ENCODE results near the gene DMRT1.
"Not testable (repeated sequence)": the region's sequence is repeated elsewhere in the genome, so short reads cannot be mapped to it uniquely, and the experiment has no call there.

DMRT1 gene

GRCh38 chr9:972501-973294 lies 131.2 kb downstream of the DMRT1 start:
- DNase-seq (ENCODE audit: low spot score) = no peak

- DNase-seq (ENCODE audit: low spot score) = no peak
These were observed 131.9 kb downstream of the DMRT1 start for GRCh38 chr9:973295-973834.

GRCh38 chr9:974031-974995 lies 132.8 kb downstream of the DMRT1 start:
- no peak for DNase-seq (ENCODE audit: low spot score)

- no peak for DNase-seq (ENCODE audit: low spot score)
These were observed 133.7 kb downstream of the DMRT1 start for GRCh38 chr9:974996-975739.

- no peak for DNase-seq (ENCODE audit: low spot score)
These were observed 134.3 kb downstream of the DMRT1 start for GRCh38 chr9:975740-976257.

- DNase-seq (ENCODE audit: low spot score) = no peak
These were observed 134.9 kb downstream of the DMRT1 start, which contains the start of gene DMRT3 for GRCh38 chr9:976258-976942. Gene DMRT3 (plus strand): TSS chr9:976655. CDS start chr9:977002, 347 bp downstream.

GRCh38 chr9:976943-977837 lies 135.7 kb downstream of the DMRT1 start:
- DNase-seq (ENCODE audit: low spot score) = no peak

GRCh38 chr9:977838-978830 lies 136.6 kb downstream of the DMRT1 start:
- no peak for DNase-seq (ENCODE audit: low spot score)

GRCh38 chr9:979983-980382 lies 138.5 kb downstream of the DMRT1 start:
- no peak for DNase-seq (ENCODE audit: low spot score)

GRCh38 chr9:980640-981039 lies 139.1 kb downstream of the DMRT1 start:
- DNase-seq (ENCODE audit: low spot score) = no peak

- DNase-seq (ENCODE audit: low spot score) = no peak
These were observed 140.0 kb downstream of the DMRT1 start for GRCh38 chr9:981491-981898.

- DNase-seq (ENCODE audit: low spot score) = no peak
These were observed 141.1 kb downstream of the DMRT1 start for GRCh38 chr9:982394-983230.

GRCh38 chr9:994005-994404 lies 152.5 kb downstream of the DMRT1 start:
- DNase-seq (ENCODE audit: low spot score) = no peak

- no peak for DNase-seq (ENCODE audit: low spot score)
These were observed 153.7 kb downstream of the DMRT1 start for GRCh38 chr9:995192-995591.

- no peak for DNase-seq (ENCODE audit: low spot score)
These were observed 154.3 kb downstream of the DMRT1 start for GRCh38 chr9:995781-996180.

- DNase-seq (ENCODE audit: low spot score) = not testable (repeated sequence)
These were observed 157.0 kb downstream of the DMRT1 start for GRCh38 chr9:998299-999110.

GRCh38 chr9:1001838-1002237 lies 160.3 kb downstream of the DMRT1 start:
- no peak for DNase-seq (ENCODE audit: low spot score)

All from CD4-positive, alpha-beta T cell treated with Interleukin-6 at 100 ng/mL for 8 hours (primary cell).